Measurements from ENCODE around the gene DRGX.

GRCh38 chr10:49365275-49365674, 30.6 kb downstream of the DRGX start:
- TF ChIP-seq SUZ12 (IDR thresholded peaks at IDR 0.05) (no peak), ELF4 (IDR thresholded peaks at IDR 0.05) (no peak), FOXA1 (IDR thresholded peaks at IDR 0.05) (no peak), TARDBP (IDR thresholded peaks at IDR 0.05) (no peak), FOXM1 (IDR thresholded peaks at IDR 0.05; ENCODE audit: borderline replicate concordance) (no peak), LEF1 (IDR thresholded peaks at IDR 0.05; ENCODE audit: borderline replicate concordance) (no peak)

All from HEK293T (cell line).